ENCODE data around the gene VWA3B.
A peak's percentile ranks its signal among the peaks of the same experiment; 100 is the strongest.

VWA3B gene

GRCh38 chr2:98086491-98087446 lies at the start of gene VWA3B:
Gene VWA3B, plus strand, starts transcription at chr2:98087167. Its CDS starts 5,926 bp downstream, at chr2:98093093.
- H3K4me3 ChIP-seq (ENCODE audit: low read depth, low read length) = peak within 1 kb of the TSS; percentile 52
- no peak for DNase-seq (ENCODE audit: low read depth, low spot score)
- no peak for TF ChIP-seq CTCF (IDR thresholded peaks at IDR 0.05; ENCODE audit: insufficient read depth, low read length, missing control alignments)
- CTCF ChIA-PET = interaction anchor here (0.9 to 3.0 kb wide), 2 partner anchors 280 kb away, joined by 4 to 8 read pairs; no protein-coding TSS in a partner anchor
- POLR2A ChIA-PET = no interaction called here

- DNase-seq (ENCODE audit: low read depth, low spot score) = no peak
- POLR2A ChIA-PET = interaction anchor here (0.6 to 1.2 kb wide), 2 partner anchors 9 to 56 kb away, joined by 3 to 4 read pairs; no protein-coding TSS in a partner anchor
- H3K4me3 ChIP-seq (ENCODE audit: low read depth, low read length) = no peak overlapping the region
- no peak for TF ChIP-seq CTCF (IDR thresholded peaks at IDR 0.05; ENCODE audit: insufficient read depth, low read length, missing control alignments)
- CTCF ChIA-PET = interaction anchor here (1.6 kb wide), 1 partner anchor 226 kb away, joined by 4 read pairs; no protein-coding TSS in a partner anchor
Measured at GRCh38 chr2:98037206-98037605, 49.8 kb upstream of the VWA3B start.

- DNase-seq (ENCODE audit: low read depth, low spot score) = no peak
- ChIA-PET POLR2A (interaction anchor here (0.6 to 1.2 kb wide), 2 partner anchors 10 to 57 kb away, joined by 3 to 4 read pairs; no protein-coding TSS in a partner anchor), CTCF (interaction anchor here (1.6 kb wide), 1 partner anchor 227 kb away, joined by 4 read pairs; no protein-coding TSS in a partner anchor)
- H3K4me3 ChIP-seq (ENCODE audit: low read depth, low read length) = no peak overlapping the region
- no peak for TF ChIP-seq CTCF (IDR thresholded peaks at IDR 0.05; ENCODE audit: insufficient read depth, low read length, missing control alignments)
Measured at GRCh38 chr2:98037666-98038336, 49.2 kb upstream of the VWA3B start.

- H3K4me3 ChIP-seq (ENCODE audit: low read depth, low read length) = no peak overlapping the region
- ChIA-PET POLR2A (no interaction called here), CTCF (no interaction called here)
Measured at GRCh38 chr2:98039085-98039756, 47.7 kb upstream of the VWA3B start.

GRCh38 chr2:98040331-98040939 lies 46.5 kb upstream of the VWA3B start:
- no peak for TF ChIP-seq CTCF (IDR thresholded peaks at IDR 0.05; ENCODE audit: insufficient read depth, low read length, missing control alignments)
- CTCF ChIA-PET = no interaction called here
- POLR2A ChIA-PET = interaction anchor here (0.6 kb wide), 1 partner anchor 17 kb away, joined by 3 read pairs; no protein-coding TSS in a partner anchor
- DNase-seq (ENCODE audit: low read depth, low spot score) = no peak
- H3K4me3 ChIP-seq (ENCODE audit: low read depth, low read length) = no peak overlapping the region

More at GRCh38 chr2:98039085-98039756, 47.7 kb upstream of the VWA3B start:
- no peak for TF ChIP-seq CTCF (IDR thresholded peaks at IDR 0.05; ENCODE audit: insufficient read depth, low read length, missing control alignments)
- no peak for DNase-seq (ENCODE audit: low read depth, low spot score)
